Gastrocnemius medialis (tissue), 4 donors: ENCODE results near the gene ZBTB20. TPM values are rescaled to one million over a fixed set of nuclear protein-coding genes. Genes with fewer than 3 reads are reported as not detected.
A peak's percentile ranks its signal among the peaks of the same experiment; 100 is the strongest.

Experiments used
- ATAC-seq, 2 donors: fragments of 150-250 bp; one replicate each; pipeline ENCODE4 v1.9.1; 2016
- DNase-seq, 2 donors: peaks; one replicate each; pipeline ENCODE4 v3.0.0-alpha.2; 2019
- H3K27ac ChIP-seq, 4 donors: fragments of 200-600 bp; sonication (generic); 1 replicate in 1 of 4; 2 replicates in 3 of 4; pipeline ENCODE4 v1.5.1; 2016 to 2018; ENCODE audit warnings: mild to moderate bottlenecking in 2 of 4, moderate library complexity in 1 of 4
- H3K27me3 ChIP-seq, 3 donors: fragments of 200-600 bp; sonication (generic) in 2 of 3; 1 replicate in 1 of 3; 2 replicates in 2 of 3; pipeline versions ENCODE4 v1.5.1 to v1.6.0; 2016 to 2019; ENCODE audit warnings: mild to moderate bottlenecking in 1 of 3, moderate library complexity in 1 of 3
- H3K36me3 ChIP-seq, 2 donors: fragments of 200-600 bp; sonication (generic) in 1 of 2; one replicate each; pipeline ENCODE4 v1.5.1; 2017 to 2018
- H3K4me1 ChIP-seq, 2 donors: fragments of 200-600 bp; sonication (generic) in 1 of 2; one replicate each; pipeline ENCODE4 v1.5.1; 2016 to 2017; ENCODE audit warnings: mild to moderate bottlenecking in 2 of 2
- H3K4me3 ChIP-seq, 4 donors: fragments of 200-600 bp; sonication (generic) in 3 of 4; 1 replicate in 1 of 4; 2 replicates in 3 of 4; pipeline ENCODE4 v1.5.1; 2016 to 2019; ENCODE audit warnings: mild to moderate bottlenecking in 2 of 4
- H3K9me3 ChIP-seq, 3 donors: fragments of 200-600 bp; sonication (generic) in 2 of 3; 1 replicate in 1 of 3; 2 replicates in 2 of 3; pipeline ENCODE4 v1.5.1; 2016 to 2019
- CTCF ChIP-seq, 5 experiments: fragments of 450-650 bp in 3 of 5; fragments of 200-600 bp in 2 of 5; sonication (generic) in 2 of 5; IDR thresholded peaks in 4 of 5; conservative IDR thresholded peaks in 1 of 5; 1 replicate in 4 of 5; 2 replicates in 1 of 5; pipeline ENCODE4 v1.5.1; 2016 to 2019; ENCODE audit warnings: antibody characterized with exemption in 5 of 5, mild to moderate bottlenecking in 3 of 5, moderate library complexity in 3 of 5
- POLR2A ChIP-seq, 2 donors: fragments of 450-650 bp; IDR thresholded peaks; one replicate each; pipeline ENCODE4 v1.6.1; 2017; ENCODE audit warnings: antibody characterized with exemption in 2 of 2, mild to moderate bottlenecking in 2 of 2, moderate library complexity in 2 of 2
- in situ Hi-C, 4 donors: fragments of 200-750 bp; cut with MboI; loops; one replicate each; pipeline versions ENCODE4 v1.15.0 to v1.8.0; 2017; ENCODE audit warnings: low sequenced_read_pairs in 4 of 4
- intact Hi-C: fragments of 100-400 bp; cut with DNase I; formaldehyde crosslinking; loops from one replicate; pipeline ENCODE4 v1.15.1; 2023; ENCODE audit warnings: low total_unique reads
- total RNA-seq, 4 donors: library from RNA; depleted of rRNA; stranded (reverse); fragments of >200 nt; gene quantifications; one replicate each; pipeline versions ENCODE4 v1.1.0 to v1.2.3, GENCODE V29; 2016

ZBTB20 gene
- total RNA-seq, 4 donors from 2014 or later = 47.6 to 86.5 (median 69.0) TPM

GRCh38 chr3:114928989-114929640 lies 218.0 kb downstream of the ZBTB20 start:
- TF ChIP-seq POLR2A (IDR thresholded peaks at IDR 0.05) (no peak), CTCF (IDR thresholded peaks at IDR 0.05 in 4 of 5, conservative IDR thresholded peaks at IDR 0.05 in 1 of 5) (no peak)
- Histone ChIP-seq H3K4me3 (no peak overlapping the region), H3K36me3 (no peaks in the 10 kb centered on the region), H3K4me1 (no peaks in the 10 kb centered on the region), H3K27ac (no peak overlapping the region), H3K27me3 (no peaks in the 10 kb centered on the region), H3K9me3 (no peaks in the 10 kb centered on the region)
- intact Hi-C loops = no loop called here
- in situ Hi-C loops = no loop called here
- no peak for DNase-seq
- no peak for ATAC-seq

GRCh38 chr3:114904633-114905032 lies 242.5 kb downstream of the ZBTB20 start:
- intact Hi-C loops = loop anchor here (5.0 kb wide), 1 partner anchor 57 kb away; no protein-coding TSS in a partner anchor
- in situ Hi-C loops = no loop called here
- no peak for ATAC-seq

GRCh38 chr3:114903213-114903612 lies 243.9 kb downstream of the ZBTB20 start:
- peak in 1 of 2 donors; percentile 49 for ATAC-seq
- H3K9me3 ChIP-seq = no peaks in the 10 kb centered on the region
- H3K4me1 ChIP-seq = peaks cover 33 to 42% of the 10 kb centered on the region in 2 donors
- no peaks in the 10 kb centered on the region for H3K27me3 ChIP-seq
- intact Hi-C loops = loop anchor here (5.0 kb wide), 1 partner anchor 56 kb away; no protein-coding TSS in a partner anchor
- H3K4me3 ChIP-seq = no peak overlapping the region
- in situ Hi-C loops = no loop called here
- no peak for TF ChIP-seq POLR2A (IDR thresholded peaks at IDR 0.05)
- no peak for TF ChIP-seq CTCF (IDR thresholded peaks at IDR 0.05 in 4 of 5, conservative IDR thresholded peaks at IDR 0.05 in 1 of 5)
- H3K36me3 ChIP-seq = no peaks in the 10 kb centered on the region
- DNase-seq = no peak
- peak overlapping the region; percentile 47 to 75 (median 49) for H3K27ac ChIP-seq

More at GRCh38 chr3:114904633-114905032, 242.5 kb downstream of the ZBTB20 start:
- Histone ChIP-seq H3K9me3 (no peaks in the 10 kb centered on the region), H3K36me3 (no peaks in the 10 kb centered on the region), H3K27ac (peak overlapping the region in 3 of 4 donors; percentile 48 to 75 (median 50)), H3K4me3 (no peak overlapping the region), H3K27me3 (no peaks in the 10 kb centered on the region), H3K4me1 (peaks cover 24 to 28% of the 10 kb centered on the region in 2 donors)
- DNase-seq = no peak
- TF ChIP-seq POLR2A (IDR thresholded peaks at IDR 0.05) (no peak), CTCF (IDR thresholded peaks at IDR 0.05 in 4 of 5, conservative IDR thresholded peaks at IDR 0.05 in 1 of 5) (no peak)

- DNase-seq (no peak), ATAC-seq (no peak)
- Histone ChIP-seq H3K36me3 (no peaks in the 10 kb centered on the region), H3K27ac (peak overlapping the region; percentile 47 to 75 (median 49)), H3K4me1 (peaks cover 38 to 47% of the 10 kb centered on the region in 2 donors), H3K4me3 (no peak overlapping the region), H3K27me3 (no peaks in the 10 kb centered on the region), H3K9me3 (no peaks in the 10 kb centered on the region)
- in situ Hi-C loops (no loop called here), intact Hi-C loops (loop anchor here (5.0 kb wide), 1 partner anchor 55 kb away; no protein-coding TSS in a partner anchor)
- TF ChIP-seq POLR2A (IDR thresholded peaks at IDR 0.05) (no peak), CTCF (IDR thresholded peaks at IDR 0.05 in 4 of 5, conservative IDR thresholded peaks at IDR 0.05 in 1 of 5) (no peak)
Observed at GRCh38 chr3:114902691-114903101, 244.4 kb downstream of the ZBTB20 start.
